ENCODE results near the gene ANKRD24.

Gene ANKRD24

DNA sequence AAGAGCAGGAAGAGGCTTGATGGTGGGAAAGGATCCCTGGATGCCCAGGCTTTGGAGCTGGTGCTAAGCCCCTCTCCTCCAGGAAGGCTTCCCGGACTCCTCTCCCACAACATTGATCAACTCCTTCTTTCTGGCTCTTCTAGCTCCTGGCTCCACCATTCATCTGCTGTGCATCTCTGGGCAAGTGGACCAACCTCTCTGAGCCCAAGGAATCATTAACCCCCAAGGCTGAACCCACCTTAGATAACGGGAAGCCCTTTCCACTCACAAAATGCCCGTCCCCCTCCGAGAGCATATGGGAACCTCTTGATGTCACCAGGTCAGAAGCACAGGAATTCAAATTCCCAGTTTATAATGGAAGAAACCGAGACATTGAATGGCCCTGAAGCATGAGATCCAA, 5.3 kb upstream of the ANKRD24 start:
- DNase-seq (ENCODE audit: low spot score) (no peak), ATAC-seq (ENCODE audit: low read depth) (no peak)
- Histone ChIP-seq H3K9me3 (ENCODE audit: severe bottlenecking) (no peaks in the 10 kb centered on the region), H3K27me3 (ENCODE audit: insufficient read depth, poor library complexity, severe bottlenecking) (peaks cover 3% of the 10 kb centered on the region), H3K4me1 (ENCODE audit: insufficient read depth, poor library complexity, severe bottlenecking) (peaks cover 4% of the 10 kb centered on the region), H3K27ac (ENCODE audit: poor library complexity, severe bottlenecking) (no peak overlapping the region), H3K36me3 (ENCODE audit: low read depth) (peaks cover 8% of the 10 kb centered on the region), H3K4me3 (ENCODE audit: severe bottlenecking) (no peak overlapping the region)
- TF ChIP-seq, protein P1, sequence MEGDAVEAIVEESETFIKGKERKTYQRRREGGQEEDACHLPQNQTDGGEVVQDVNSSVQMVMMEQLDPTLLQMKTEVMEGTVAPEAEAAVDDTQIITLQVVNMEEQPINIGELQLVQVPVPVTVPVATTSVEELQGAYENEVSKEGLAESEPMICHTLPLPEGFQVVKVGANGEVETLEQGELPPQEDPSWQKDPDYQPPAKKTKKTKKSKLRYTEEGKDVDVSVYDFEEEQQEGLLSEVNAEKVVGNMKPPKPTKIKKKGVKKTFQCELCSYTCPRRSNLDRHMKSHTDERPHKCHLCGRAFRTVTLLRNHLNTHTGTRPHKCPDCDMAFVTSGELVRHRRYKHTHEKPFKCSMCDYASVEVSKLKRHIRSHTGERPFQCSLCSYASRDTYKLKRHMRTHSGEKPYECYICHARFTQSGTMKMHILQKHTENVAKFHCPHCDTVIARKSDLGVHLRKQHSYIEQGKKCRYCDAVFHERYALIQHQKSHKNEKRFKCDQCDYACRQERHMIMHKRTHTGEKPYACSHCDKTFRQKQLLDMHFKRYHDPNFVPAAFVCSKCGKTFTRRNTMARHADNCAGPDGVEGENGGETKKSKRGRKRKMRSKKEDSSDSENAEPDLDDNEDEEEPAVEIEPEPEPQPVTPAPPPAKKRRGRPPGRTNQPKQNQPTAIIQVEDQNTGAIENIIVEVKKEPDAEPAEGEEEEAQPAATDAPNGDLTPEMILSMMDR (IDR thresholded peaks at IDR 0.05; ENCODE audit: poor library complexity, severe bottlenecking), result no peak

DNA sequence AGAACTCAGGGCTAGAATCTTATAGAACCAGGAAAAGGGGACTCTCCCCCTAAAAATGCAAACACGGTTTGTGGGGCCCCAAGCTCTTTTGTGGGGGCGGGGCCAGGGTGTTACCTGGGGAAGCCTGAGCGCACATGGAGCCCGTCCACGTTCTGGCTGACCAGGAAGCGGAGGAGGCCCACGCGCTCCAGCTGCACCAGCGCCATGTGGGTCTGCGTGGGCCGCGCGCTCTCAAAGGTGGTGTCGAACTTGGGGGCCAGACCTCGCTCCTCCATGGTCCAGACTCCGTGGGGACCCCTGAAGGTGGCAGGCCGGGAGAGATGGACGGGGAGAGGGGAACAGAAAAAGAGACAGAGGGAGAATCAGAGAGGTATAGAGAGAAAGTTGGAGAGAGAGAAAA, 3.5 kb upstream of the ANKRD24 start:
- peaks cover 8% of the 10 kb centered on the region for H3K36me3 ChIP-seq (ENCODE audit: low read depth)
- TF ChIP-seq, protein P1 (IDR thresholded peaks at IDR 0.05; ENCODE audit: poor library complexity, severe bottlenecking), result no peak
- no peak overlapping the region for H3K27ac ChIP-seq (ENCODE audit: poor library complexity, severe bottlenecking)

DNA sequence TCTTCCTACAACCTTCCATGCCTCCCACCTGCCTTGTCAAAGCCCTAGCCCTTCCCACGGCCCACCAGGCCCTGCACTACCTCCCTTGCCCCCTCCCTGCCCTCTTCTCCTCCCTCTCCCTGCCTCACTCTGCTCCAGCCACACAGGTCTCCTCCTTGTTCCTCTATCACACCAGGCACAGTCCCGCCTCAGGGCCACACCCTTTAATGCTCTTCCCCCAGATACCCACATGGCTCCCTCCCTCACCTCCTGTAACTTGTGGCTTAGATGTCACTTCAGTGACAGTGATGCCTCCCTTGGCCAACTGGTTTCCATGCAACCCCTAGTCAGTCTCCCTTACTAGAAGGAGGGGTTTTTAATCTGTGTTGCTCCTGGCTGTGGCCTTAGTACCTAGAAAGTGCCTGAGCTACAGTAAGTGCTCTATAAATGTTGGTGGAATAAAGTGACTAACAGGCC, 1.4 kb upstream of the ANKRD24 start:
- H3K27ac ChIP-seq (ENCODE audit: poor library complexity, severe bottlenecking), result peak overlapping the region; percentile 52
- H3K36me3 ChIP-seq (ENCODE audit: low read depth), result peaks cover 8% of the 10 kb centered on the region
- no peak for DNase-seq (ENCODE audit: low spot score)
- no peak for ATAC-seq (ENCODE audit: low read depth)
- no peaks in the 10 kb centered on the region for H3K9me3 ChIP-seq (ENCODE audit: severe bottlenecking)
- TF ChIP-seq, protein P1 (IDR thresholded peaks at IDR 0.05; ENCODE audit: poor library complexity, severe bottlenecking), result no peak
- no peak overlapping the region for H3K4me3 ChIP-seq (ENCODE audit: severe bottlenecking)
- peaks cover 4% of the 10 kb centered on the region for H3K4me1 ChIP-seq (ENCODE audit: insufficient read depth, poor library complexity, severe bottlenecking)
- H3K27me3 ChIP-seq (ENCODE audit: insufficient read depth, poor library complexity, severe bottlenecking), result no peaks in the 10 kb centered on the region

More for the DNA sequence above, 3.5 kb upstream of the ANKRD24 start:
- DNase-seq (ENCODE audit: low spot score) (no peak), ATAC-seq (ENCODE audit: low read depth) (no peak)
- Histone ChIP-seq H3K4me1 (ENCODE audit: insufficient read depth, poor library complexity, severe bottlenecking) (peaks cover 4% of the 10 kb centered on the region), H3K9me3 (ENCODE audit: severe bottlenecking) (no peaks in the 10 kb centered on the region), H3K4me3 (ENCODE audit: severe bottlenecking) (no peak overlapping the region), H3K27me3 (ENCODE audit: insufficient read depth, poor library complexity, severe bottlenecking) (no peaks in the 10 kb centered on the region)

DNA sequence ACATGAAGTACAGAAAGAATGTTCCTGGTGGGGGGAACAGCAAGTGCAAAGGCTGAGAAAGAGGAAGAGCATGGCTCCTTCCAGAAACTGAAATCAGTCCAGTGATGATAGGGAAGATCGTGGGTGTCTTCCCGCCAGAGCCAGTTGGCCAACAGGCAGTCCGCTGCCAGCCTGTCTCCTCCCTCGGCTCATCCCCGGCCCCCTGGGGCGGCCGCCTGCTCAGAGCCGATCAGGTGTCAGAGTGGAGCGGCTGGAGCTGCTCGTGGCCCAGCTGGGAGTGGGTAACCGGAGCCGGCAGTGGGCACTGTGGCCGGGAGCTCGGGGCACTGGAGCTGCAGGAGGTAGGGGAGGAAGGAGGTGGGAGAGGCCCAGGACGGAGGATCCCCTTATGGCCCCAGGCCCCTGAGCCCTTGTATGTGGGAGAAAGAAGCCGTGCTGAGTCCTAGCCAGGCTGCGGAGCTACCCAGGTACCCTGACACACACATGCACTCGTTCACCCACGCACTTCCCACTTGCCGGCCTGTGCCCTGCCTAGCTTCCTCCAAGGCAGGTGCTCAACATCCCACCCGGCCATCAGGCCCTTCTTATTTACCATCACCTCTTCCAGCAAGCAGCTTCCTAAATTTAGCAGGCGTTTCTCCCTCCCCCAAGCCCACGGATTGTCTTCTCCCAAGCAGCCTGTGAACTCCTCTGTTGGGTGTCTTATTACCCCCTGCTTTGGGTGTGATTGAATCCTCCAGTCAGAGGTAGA, 1.7 kb downstream of the ANKRD24 start:
- TF ChIP-seq, protein P1 (IDR thresholded peaks at IDR 0.05; ENCODE audit: poor library complexity, severe bottlenecking), result no peak
- Histone ChIP-seq H3K36me3 (ENCODE audit: low read depth) (peaks cover 8% of the 10 kb centered on the region), H3K9me3 (ENCODE audit: severe bottlenecking) (no peaks in the 10 kb centered on the region), H3K4me1 (ENCODE audit: insufficient read depth, poor library complexity, severe bottlenecking) (peaks cover 4% of the 10 kb centered on the region), H3K4me3 (ENCODE audit: severe bottlenecking) (no peak overlapping the region), H3K27me3 (ENCODE audit: insufficient read depth, poor library complexity, severe bottlenecking) (no peaks in the 10 kb centered on the region), H3K27ac (ENCODE audit: poor library complexity, severe bottlenecking) (no peak overlapping the region)
- DNase-seq (ENCODE audit: low spot score) (no peak), ATAC-seq (ENCODE audit: low read depth) (no peak)

DNA sequence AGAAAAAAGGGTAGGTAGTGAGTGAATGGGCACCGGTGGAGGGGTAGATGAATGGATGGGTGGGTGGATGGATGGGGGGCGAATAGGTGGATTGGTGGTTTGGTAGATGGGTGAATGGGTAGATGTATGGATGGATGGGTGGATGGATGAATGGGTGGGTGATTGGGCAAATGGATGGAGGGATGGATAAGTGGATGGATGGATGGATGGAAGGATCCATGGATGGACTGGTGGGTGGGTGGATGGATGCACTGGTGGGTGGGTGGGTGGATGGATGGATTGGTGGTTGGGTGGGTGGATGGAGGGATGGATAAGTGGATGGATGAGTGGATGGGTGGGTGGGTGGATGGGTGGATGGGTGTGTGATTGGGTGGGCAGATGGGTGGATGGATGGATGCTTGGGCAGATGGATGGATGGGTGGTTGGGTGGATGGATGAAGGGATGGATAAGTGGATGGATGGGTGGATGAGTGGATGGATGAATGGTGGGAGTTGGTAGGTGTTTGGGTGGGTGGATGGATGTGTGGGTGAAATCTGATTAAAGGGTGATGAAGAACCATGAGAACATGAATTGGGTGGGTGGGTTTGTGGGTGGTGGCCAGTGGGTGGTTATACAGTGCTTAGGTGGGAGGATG, 2.3 kb downstream of the ANKRD24 start:
- no peak overlapping the region for H3K4me3 ChIP-seq (ENCODE audit: severe bottlenecking)
- no peaks in the 10 kb centered on the region for H3K27me3 ChIP-seq (ENCODE audit: insufficient read depth, poor library complexity, severe bottlenecking)
- TF ChIP-seq, protein P1 (IDR thresholded peaks at IDR 0.05; ENCODE audit: poor library complexity, severe bottlenecking), result no peak
- H3K4me1 ChIP-seq (ENCODE audit: insufficient read depth, poor library complexity, severe bottlenecking), result peaks cover 4% of the 10 kb centered on the region
- no peak for DNase-seq (ENCODE audit: low spot score)
- no peak overlapping the region for H3K27ac ChIP-seq (ENCODE audit: poor library complexity, severe bottlenecking)
- ATAC-seq (ENCODE audit: low read depth), result no peak
- no peaks in the 10 kb centered on the region for H3K9me3 ChIP-seq (ENCODE audit: severe bottlenecking)
- peaks cover 8% of the 10 kb centered on the region for H3K36me3 ChIP-seq (ENCODE audit: low read depth)
